IPS-15b (cell line): Measurements from ENCODE around the gene MLLT10.

Experiments used
- H3K27me3 ChIP-seq: one replicate; pipeline ENCODE4 v1.6.1; 2013; ENCODE audit warnings: low read length; ENCODE audit not compliant: control insufficient read depth, insufficient read depth
- H3K36me3 ChIP-seq: one replicate; pipeline ENCODE4 v1.6.1; 2013; ENCODE audit warnings: low read length; ENCODE audit not compliant: control insufficient read depth, insufficient read depth
- H3K4me1 ChIP-seq: one replicate; pipeline ENCODE4 v1.6.1; 2013; ENCODE audit warnings: mild to moderate bottlenecking, low read length; ENCODE audit not compliant: control insufficient read depth, insufficient read depth
- H3K4me3 ChIP-seq: one replicate; pipeline ENCODE4 v1.5.1; 2013; ENCODE audit warnings: low read depth, low read length
- H3K9ac ChIP-seq: one replicate; pipeline ENCODE4 v1.6.1; 2013; ENCODE audit warnings: low read depth, mild to moderate bottlenecking, low read length
- H3K9me3 ChIP-seq: one replicate; pipeline ENCODE4 v1.6.1; 2013; ENCODE audit warnings: mild to moderate bottlenecking, low read length; ENCODE audit not compliant: control insufficient read depth, insufficient read depth

MLLT10 gene

GRCh38 chr10:21520949-21521348 is 13.1 kb upstream of the MLLT10 start:
- Histone ChIP-seq H3K4me3 (no peak overlapping the region), H3K36me3 (no peaks in the 10 kb centered on the region), H3K27me3 (peaks cover 7% of the 10 kb centered on the region), H3K4me1 (peaks cover 40% of the 10 kb centered on the region), H3K9ac (no peak overlapping the region), H3K9me3 (no peaks in the 10 kb centered on the region)

GRCh38 chr10:21521751-21522533 is 12.1 kb upstream of the MLLT10 start:
- no peaks in the 10 kb centered on the region for H3K9me3 ChIP-seq
- H3K36me3 ChIP-seq = no peaks in the 10 kb centered on the region
- H3K9ac ChIP-seq = no peak overlapping the region
- peaks cover 6% of the 10 kb centered on the region for H3K27me3 ChIP-seq
- H3K4me1 ChIP-seq = peaks cover 40% of the 10 kb centered on the region
- no peak overlapping the region for H3K4me3 ChIP-seq

- Histone ChIP-seq H3K36me3 (no peaks in the 10 kb centered on the region), H3K9ac (peak overlapping the region; percentile 16), H3K9me3 (no peaks in the 10 kb centered on the region), H3K4me1 (peaks cover 40% of the 10 kb centered on the region), H3K27me3 (peaks cover 4% of the 10 kb centered on the region), H3K4me3 (no peak overlapping the region)
These were observed 11.2 kb upstream of the MLLT10 start for GRCh38 chr10:21522631-21523406.

- H3K4me1 ChIP-seq = peaks cover 40% of the 10 kb centered on the region
- peak overlapping the region; percentile 23 for H3K4me3 ChIP-seq
- H3K9me3 ChIP-seq = no peaks in the 10 kb centered on the region
- no peak overlapping the region for H3K9ac ChIP-seq
- H3K27me3 ChIP-seq = peaks cover 4% of the 10 kb centered on the region
- no peaks in the 10 kb centered on the region for H3K36me3 ChIP-seq
These were observed 10.4 kb upstream of the MLLT10 start for GRCh38 chr10:21523557-21524008.

- Histone ChIP-seq H3K9me3 (no peaks in the 10 kb centered on the region), H3K36me3 (no peaks in the 10 kb centered on the region), H3K4me3 (peak overlapping the region; percentile 84), H3K9ac (peak overlapping the region; percentile 77), H3K4me1 (peaks cover 42% of the 10 kb centered on the region), H3K27me3 (peaks cover 4% of the 10 kb centered on the region)
These were observed 9.9 kb upstream of the MLLT10 start for GRCh38 chr10:21524131-21524525.

GRCh38 chr10:21524526-21525366 is 9.3 kb upstream of the MLLT10 start:
- Histone ChIP-seq H3K9ac (peak overlapping the region; percentile 77), H3K4me3 (peak overlapping the region; percentile 84), H3K36me3 (no peaks in the 10 kb centered on the region), H3K4me1 (peaks cover 45% of the 10 kb centered on the region), H3K27me3 (peaks cover 4% of the 10 kb centered on the region), H3K9me3 (no peaks in the 10 kb centered on the region)

- Histone ChIP-seq H3K27me3 (no peaks in the 10 kb centered on the region), H3K9ac (peak within 1 kb of the TSS; percentile 92), H3K36me3 (no peaks in the 10 kb centered on the region), H3K4me1 (peaks cover 43% of the 10 kb centered on the region), H3K9me3 (no peaks in the 10 kb centered on the region), H3K4me3 (peak within 1 kb of the TSS; percentile 84)
These were observed 8.5 kb upstream of the MLLT10 start, which contains the start of gene SKIDA1 for GRCh38 chr10:21525367-21526187. Gene SKIDA1, minus strand, starts transcription at chr10:21525682. Its CDS starts 7,860 bp downstream, at chr10:21517822.

GRCh38 chr10:21526188-21526859 is 7.7 kb upstream of the MLLT10 start:
- Histone ChIP-seq H3K9ac (peak overlapping the region; percentile 92), H3K36me3 (no peaks in the 10 kb centered on the region), H3K4me3 (peak overlapping the region; percentile 62), H3K9me3 (no peaks in the 10 kb centered on the region), H3K27me3 (no peaks in the 10 kb centered on the region), H3K4me1 (peaks cover 36% of the 10 kb centered on the region)

GRCh38 chr10:21526860-21527597 is 7.0 kb upstream of the MLLT10 start:
- Histone ChIP-seq H3K4me3 (peak overlapping the region; percentile 62), H3K27me3 (no peaks in the 10 kb centered on the region), H3K9ac (peak overlapping the region; percentile 92), H3K36me3 (no peaks in the 10 kb centered on the region), H3K9me3 (no peaks in the 10 kb centered on the region), H3K4me1 (peaks cover 30% of the 10 kb centered on the region)
